NCI-H1694 treated with DMSO at 0.1 percent for 48 hours (cell line): Measurements from ENCODE around the gene BMP10.

Source experiments
- DNase-seq: peaks from one replicate; lab custom pipeline; 2025; lab: John Stamatoyannopoulos, UW

The BMP10 gene

GRCh38 chr2:68817306-68817705 is 53.9 kb downstream of the BMP10 start:
- no peak for DNase-seq
